A673 (cell line): ENCODE results near the gene MED15. TPM values are rescaled to one million over a fixed set of nuclear protein-coding genes. Genes with fewer than 3 reads are reported as not detected.

Experiments
- BruUV-seq: library from RNA; stranded (reverse); fragments of 400-500 nt; replicated peaks from 2 replicates; lab custom pipeline; 2021; lab: Mats Ljungman, UMichigan
- CTCF ChIA-PET: fragments of 300-600 bp; sonication (Branson Sonifier 250); formaldehyde crosslinking; loops from one replicate; lab custom pipeline; 2022; ENCODE audit warnings: antibody characterized with exemption; lab: Charles Lee
- POLR2A ChIA-PET: fragments of 300-600 bp; sonication (Branson Sonifier 250); formaldehyde crosslinking; loops from one replicate; lab custom pipeline; 2022; ENCODE audit warnings: antibody characterized with exemption; ENCODE audit not compliant: low non-redundant PET; lab: Charles Lee
- DNase-seq: peaks from one replicate; pipeline ENCODE4 v3.0.0-alpha.2; 2015; ENCODE audit warnings: low spot score
- H3K27ac ChIP-seq: fragments of 200-600 bp; sonication (generic); 2 replicates; pipeline ENCODE4 v1.5.1; 2016; ENCODE audit warnings: mixed run types, low read depth, mild to moderate bottlenecking, mixed read lengths, antibody characterized with exemption, low read length; ENCODE audit not compliant: poor library complexity, severe bottlenecking
- H3K27me3 ChIP-seq: fragments of 200-600 bp; sonication (generic); replicated peaks from 2 replicates; pipeline ENCODE4 v1.6.1; 2017; ENCODE audit warnings: mixed run types, low read depth, mild to moderate bottlenecking, mixed read lengths, antibody characterized with exemption, low read length; ENCODE audit not compliant: insufficient read depth, poor library complexity
- H3K36me3 ChIP-seq: fragments of 200-600 bp; sonication (generic); 2 replicates; pipeline ENCODE4 v1.6.1; 2016; ENCODE audit warnings: mixed run types, mild to moderate bottlenecking, mixed read lengths, antibody characterized with exemption, low read length; ENCODE audit not compliant: insufficient read depth, poor library complexity, severe bottlenecking
- H3K4me1 ChIP-seq: fragments of 200-600 bp; sonication (generic); 2 replicates; pipeline ENCODE4 v1.6.1; 2017; ENCODE audit warnings: mixed run types, mild to moderate bottlenecking, mixed read lengths, antibody characterized with exemption, low read length; ENCODE audit not compliant: insufficient read depth, poor library complexity, severe bottlenecking
- H3K4me3 ChIP-seq: fragments of 200-600 bp; sonication (generic); 2 replicates; pipeline ENCODE4 v1.5.1; 2016; ENCODE audit warnings: low read depth, mixed run types, mild to moderate bottlenecking, mixed read lengths, low read length; ENCODE audit not compliant: poor library complexity, severe bottlenecking
- H3K9me3 ChIP-seq: fragments of 200-600 bp; sonication (generic); 2 replicates; pipeline ENCODE4 v1.6.1; 2016; ENCODE audit warnings: mixed run types, low read depth, mild to moderate bottlenecking, mixed read lengths, antibody characterized with exemption, low read length; ENCODE audit not compliant: poor library complexity, severe bottlenecking
- EZH2 ChIP-seq: fragments of 200-600 bp; sonication (generic); IDR thresholded peaks from 2 replicates; pipeline ENCODE4 v1.6.1; 2017; ENCODE audit warnings: borderline replicate concordance, low read depth, mild to moderate bottlenecking, mixed read lengths, antibody characterized with exemption, low read length; ENCODE audit not compliant: poor library complexity, severe bottlenecking
- intact Hi-C: fragments of 100-400 bp; cut with micrococcal nuclease; formaldehyde crosslinking; loops from one replicate; pipeline ENCODE4 v1.10.0; 2022; ENCODE audit not compliant: unreplicated experiment
- total RNA-seq: library from RNA; stranded (reverse); gene quantifications from 2 replicates; pipeline ENCODE4 v1.2.3, GENCODE V29; 2021
- TF ChIP-seq, protein P1 (sequence below): fragments of 300-800, 200-600 bp; sonication (generic); conservative IDR thresholded peaks from 2 replicates; pipeline ENCODE4 v1.5.1; 2017; ENCODE audit warnings: low read depth, mild to moderate bottlenecking, antibody characterized with exemption, low read length, moderate library complexity, mixed read lengths

MED15 gene
- total RNA-seq, 1 experiment from 2014 or later, result 96.2 TPM

DNA sequence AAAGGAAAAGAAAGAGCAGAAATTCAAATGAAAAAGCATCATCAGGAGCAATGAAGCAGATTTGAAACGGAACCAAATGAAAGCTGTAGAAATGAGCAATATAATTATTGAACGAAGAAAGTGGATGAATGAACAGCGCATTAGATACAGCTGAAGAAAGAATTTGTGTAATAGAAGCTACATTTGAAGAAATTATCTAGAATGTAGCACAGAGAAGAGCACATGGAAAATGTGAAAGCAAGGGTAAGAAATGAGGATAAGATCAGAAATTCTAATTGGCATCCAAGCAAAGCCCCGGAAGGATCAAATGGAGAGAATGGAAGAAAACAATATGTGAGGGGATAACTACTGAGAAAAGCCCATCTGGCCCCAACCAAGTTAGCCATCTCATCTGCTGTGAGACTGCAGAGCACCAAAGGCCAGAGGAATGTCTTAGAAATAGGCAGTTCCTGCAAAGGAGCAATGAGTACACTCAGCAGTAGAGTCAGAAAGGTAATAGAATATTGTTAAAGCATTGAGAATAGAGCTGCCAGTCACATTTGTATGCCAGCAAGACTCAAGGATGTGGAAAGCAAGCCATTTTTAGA, 51.9 kb downstream of the MED15 start:
- TF ChIP-seq, protein P1, sequence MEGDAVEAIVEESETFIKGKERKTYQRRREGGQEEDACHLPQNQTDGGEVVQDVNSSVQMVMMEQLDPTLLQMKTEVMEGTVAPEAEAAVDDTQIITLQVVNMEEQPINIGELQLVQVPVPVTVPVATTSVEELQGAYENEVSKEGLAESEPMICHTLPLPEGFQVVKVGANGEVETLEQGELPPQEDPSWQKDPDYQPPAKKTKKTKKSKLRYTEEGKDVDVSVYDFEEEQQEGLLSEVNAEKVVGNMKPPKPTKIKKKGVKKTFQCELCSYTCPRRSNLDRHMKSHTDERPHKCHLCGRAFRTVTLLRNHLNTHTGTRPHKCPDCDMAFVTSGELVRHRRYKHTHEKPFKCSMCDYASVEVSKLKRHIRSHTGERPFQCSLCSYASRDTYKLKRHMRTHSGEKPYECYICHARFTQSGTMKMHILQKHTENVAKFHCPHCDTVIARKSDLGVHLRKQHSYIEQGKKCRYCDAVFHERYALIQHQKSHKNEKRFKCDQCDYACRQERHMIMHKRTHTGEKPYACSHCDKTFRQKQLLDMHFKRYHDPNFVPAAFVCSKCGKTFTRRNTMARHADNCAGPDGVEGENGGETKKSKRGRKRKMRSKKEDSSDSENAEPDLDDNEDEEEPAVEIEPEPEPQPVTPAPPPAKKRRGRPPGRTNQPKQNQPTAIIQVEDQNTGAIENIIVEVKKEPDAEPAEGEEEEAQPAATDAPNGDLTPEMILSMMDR, result no peak
- TF ChIP-seq EZH2, result no peak
- CTCF ChIA-PET, result no interaction called here
- H3K9me3 ChIP-seq, result peaks cover 9% of the 10 kb centered on the region
- H3K27me3 ChIP-seq, result no peaks in the 10 kb centered on the region
- intact Hi-C loops, result no loop called here
- H3K4me1 ChIP-seq, result peaks cover 7% of the 10 kb centered on the region
- DNase-seq, result no peak
- no peak overlapping the region for H3K4me3 ChIP-seq
- H3K27ac ChIP-seq, result no peak overlapping the region
- peaks cover 44% of the 10 kb centered on the region for H3K36me3 ChIP-seq
- no TSS peak for BruUV-seq
- POLR2A ChIA-PET, result no interaction called here

DNA sequence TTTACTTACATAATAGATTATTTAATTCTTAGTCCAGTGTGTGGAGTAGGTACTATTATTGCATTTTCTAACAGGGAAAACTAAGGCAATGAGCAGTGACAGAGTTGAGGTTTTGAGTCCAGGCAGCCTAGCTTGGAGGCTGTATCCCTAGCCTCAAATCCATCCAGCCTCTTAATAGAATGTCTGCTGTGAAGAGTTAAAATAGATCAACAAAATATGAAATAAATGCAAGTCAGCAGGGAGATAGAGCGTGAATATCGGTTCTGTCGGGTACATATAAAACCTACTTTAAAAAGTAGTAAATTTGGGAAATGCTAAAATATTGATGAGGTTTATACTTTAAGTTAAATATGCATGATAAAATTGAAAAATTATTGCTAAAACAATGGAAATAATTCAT, 53.3 kb downstream of the MED15 start:
- intact Hi-C loops, result loop anchor here (5.0 to 10.0 kb wide), 3 partner anchors 38 to 146 kb away; no protein-coding TSS in a partner anchor
- Histone ChIP-seq H3K27me3 (no peaks in the 10 kb centered on the region), H3K27ac (no peak overlapping the region), H3K4me1 (peaks cover 7% of the 10 kb centered on the region), H3K9me3 (peaks cover 9% of the 10 kb centered on the region), H3K4me3 (no peak overlapping the region), H3K36me3 (peaks cover 46% of the 10 kb centered on the region)
- no peak for DNase-seq
- TF ChIP-seq, protein P1, result no peak
- TF ChIP-seq EZH2, result no peak
- ChIA-PET CTCF (no interaction called here), POLR2A (no interaction called here)
- BruUV-seq, result no TSS peak

DNA sequence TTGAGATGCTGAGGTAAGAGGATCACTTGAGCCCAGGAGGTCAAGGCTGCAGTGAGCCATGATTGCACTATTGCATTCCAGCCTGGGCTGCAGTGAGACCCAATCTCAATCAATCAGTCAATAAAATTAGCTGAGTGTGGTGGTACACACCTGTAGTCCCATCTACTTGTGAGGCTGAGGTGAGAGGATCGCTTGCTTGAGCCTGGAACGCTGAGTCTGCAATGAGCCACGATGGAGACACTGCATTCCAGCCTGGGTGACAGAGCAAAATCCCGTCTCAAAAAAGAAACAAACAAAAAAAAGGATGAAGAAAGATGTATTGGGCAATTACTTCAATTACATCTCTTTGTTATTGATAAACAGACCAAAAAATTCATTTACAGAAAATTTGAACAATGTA, 54.5 kb downstream of the MED15 start:
- POLR2A ChIA-PET, result no interaction called here
- H3K36me3 ChIP-seq, result peaks cover 48% of the 10 kb centered on the region
- H3K27ac ChIP-seq, result no peak overlapping the region
- H3K9me3 ChIP-seq, result peaks cover 9% of the 10 kb centered on the region
- no TSS peak for BruUV-seq
- H3K27me3 ChIP-seq, result no peaks in the 10 kb centered on the region
- CTCF ChIA-PET, result no interaction called here
- no peak for DNase-seq
- intact Hi-C loops, result loop anchor here (5.0 to 10.0 kb wide), 3 partner anchors 40 to 147 kb away; no protein-coding TSS in a partner anchor
- H3K4me3 ChIP-seq, result no peak overlapping the region
- H3K4me1 ChIP-seq, result peaks cover 7% of the 10 kb centered on the region
- TF ChIP-seq, protein P1, result no peak
- TF ChIP-seq EZH2, result no peak
